SK-N-SH treated with all-trans-retinoic acid at 6 μM for 48 hours (cell line): ENCODE results near the gene RABGAP1L.
"Not testable (repeated sequence)": the region's sequence is repeated elsewhere in the genome, so short reads cannot be mapped to it uniquely, and the experiment has no call there.

Experiments
- ATAC-seq: fragments of 200-7000 bp; cut with Tn5 transposase; 3 replicates; pipeline ENCODE4 v1.9.1; 2020; ENCODE audit warnings: mild to moderate bottlenecking, moderate library complexity
- ARNTL ChIP-seq: fragments of 450-650 bp; formaldehyde crosslinking; IDR thresholded peaks from 2 replicates; pipeline ENCODE4 v1.5.0; 2020; ENCODE audit warnings: low read depth, mild to moderate bottlenecking, moderate library complexity, borderline replicate concordance
- BACH2 ChIP-seq: fragments of 250-450 bp; sonication (Bioruptor Pico); IDR thresholded peaks from 2 replicates; pipeline ENCODE4 v1.9.0; 2021; ENCODE audit warnings: mild to moderate bottlenecking, borderline replicate concordance
- CREB5 ChIP-seq: fragments of 250-450 bp; sonication (Bioruptor Pico); IDR thresholded peaks from 2 replicates; pipeline ENCODE4 v1.5.1; 2020; ENCODE audit warnings: low read depth, mild to moderate bottlenecking, moderate library complexity
- CSDC2 ChIP-seq: fragments of 250-450 bp; sonication (Bioruptor Pico); IDR thresholded peaks from 2 replicates; pipeline ENCODE4 v1.5.0; 2020; ENCODE audit warnings: mild to moderate bottlenecking, moderate library complexity
- CSRNP3 ChIP-seq: fragments of 250-450 bp; sonication (Bioruptor Pico); IDR thresholded peaks from 2 replicates; pipeline ENCODE4 v1.5.1; 2021; ENCODE audit warnings: mild to moderate bottlenecking, moderate library complexity
- ESRRG ChIP-seq: fragments of 250-450 bp; sonication (Bioruptor Pico); IDR thresholded peaks from 2 replicates; pipeline ENCODE4 v1.6.1; 2021; ENCODE audit warnings: mild to moderate bottlenecking
- GLIS3 ChIP-seq: fragments of 250-450 bp; sonication (Bioruptor Pico); IDR thresholded peaks from 2 replicates; pipeline ENCODE4 v1.5.0; 2020; ENCODE audit warnings: mild to moderate bottlenecking, moderate library complexity
- ISL1 ChIP-seq: fragments of 250-450 bp; sonication (Bioruptor Pico); IDR thresholded peaks from 2 replicates; pipeline ENCODE4 v2.1.2; 2022; ENCODE audit warnings: mild to moderate bottlenecking, moderate library complexity
- PATZ1 ChIP-seq: fragments of 250-450 bp; sonication (Bioruptor Pico); IDR thresholded peaks from 2 replicates; pipeline ENCODE4 v1.8.0; 2020; ENCODE audit warnings: mild to moderate bottlenecking, moderate library complexity, borderline replicate concordance
- POU6F1 ChIP-seq: fragments of 250-450 bp; sonication (Bioruptor Pico); IDR thresholded peaks from 2 replicates; pipeline ENCODE4 v1.8.0; 2021; ENCODE audit warnings: low read depth, mild to moderate bottlenecking, moderate library complexity, borderline replicate concordance
- PPARA ChIP-seq: fragments of 250-450 bp; sonication (Bioruptor Pico); IDR thresholded peaks from 2 replicates; pipeline ENCODE4 v1.5.0; 2020; ENCODE audit warnings: mild to moderate bottlenecking, borderline replicate concordance
- RARB ChIP-seq: fragments of 250-450 bp; sonication (Bioruptor Pico); IDR thresholded peaks from 2 replicates; pipeline ENCODE4 v1.8.0; 2021; ENCODE audit warnings: mild to moderate bottlenecking, moderate library complexity
- TOX ChIP-seq: fragments of 250-450 bp; sonication (Bioruptor Pico); IDR thresholded peaks from 2 replicates; pipeline ENCODE4 v1.8.0; 2021; ENCODE audit warnings: mild to moderate bottlenecking, moderate library complexity, borderline replicate concordance
- TSHZ2 ChIP-seq: fragments of 250-450 bp; sonication (Bioruptor Pico); IDR thresholded peaks from 2 replicates; pipeline ENCODE4 v1.5.0; 2020; ENCODE audit warnings: mild to moderate bottlenecking, moderate library complexity
- ZC3H10 ChIP-seq: fragments of 250-450 bp; sonication (Bioruptor Pico); IDR thresholded peaks from 2 replicates; pipeline ENCODE4 v1.5.1; 2021; ENCODE audit warnings: mild to moderate bottlenecking, moderate library complexity
- ZFP3 ChIP-seq: fragments of 250-450 bp; sonication (Bioruptor Pico); IDR thresholded peaks from 2 replicates; pipeline ENCODE4 v1.5.0; 2020; ENCODE audit warnings: mild to moderate bottlenecking, moderate library complexity
- ZFP30 ChIP-seq: fragments of 450-650 bp; formaldehyde crosslinking; IDR thresholded peaks from 2 replicates; pipeline ENCODE4 v1.5.0; 2022; ENCODE audit warnings: mild to moderate bottlenecking, moderate library complexity
- ZNF565 ChIP-seq: fragments of 450-650 bp; formaldehyde crosslinking; conservative IDR thresholded peaks from 2 replicates; pipeline ENCODE4 v1.5.0; 2020; ENCODE audit warnings: low read depth, mild to moderate bottlenecking, moderate library complexity
- ZNF8 ChIP-seq: fragments of 450-650 bp; formaldehyde crosslinking; IDR thresholded peaks from 2 replicates; pipeline ENCODE4 v1.5.0; 2020; ENCODE audit warnings: mild to moderate bottlenecking, moderate library complexity

Gene RABGAP1L

GRCh38 chr1:174136714-174137113, 22.6 kb upstream of the RABGAP1L start:
- no peak for TF ChIP-seq ZFP3 (CRISPR knock-in tag)
- no peak for TF ChIP-seq CSRNP3
- no peak for TF ChIP-seq ZNF565 (CRISPR knock-in tag)
- TF ChIP-seq CSDC2 (CRISPR knock-in tag) = no peak
- no peak for TF ChIP-seq ZFP30 (CRISPR knock-in tag)
- TF ChIP-seq ARNTL (CRISPR knock-in tag) = no peak
- no peak for TF ChIP-seq BACH2 (CRISPR knock-in tag)
- TF ChIP-seq ZNF8 (CRISPR knock-in tag) = no peak
- TF ChIP-seq TOX (CRISPR knock-in tag) = no peak
- TF ChIP-seq PATZ1 (CRISPR knock-in tag) = no peak
- no peak for TF ChIP-seq POU6F1
- no peak for TF ChIP-seq GLIS3 (CRISPR knock-in tag)
- TF ChIP-seq CREB5 (CRISPR knock-in tag) = no peak
- no peak for TF ChIP-seq ESRRG (CRISPR knock-in tag)
- no peak for TF ChIP-seq RARB
- TF ChIP-seq PPARA (CRISPR knock-in tag) = no peak
- TF ChIP-seq ZC3H10 (CRISPR knock-in tag) = no peak
- no peak for TF ChIP-seq TSHZ2
- ATAC-seq = no peak

- TF ChIP-seq ISL1 (CRISPR knock-in tag) (no peak), POU6F1 (no peak), PPARA (CRISPR knock-in tag) (no peak), TOX (CRISPR knock-in tag) (no peak)
- no peak for ATAC-seq
Measured at GRCh38 chr1:174142836-174143235, 16.5 kb upstream of the RABGAP1L start.

GRCh38 chr1:174143727-174144396, 15.5 kb upstream of the RABGAP1L start:
- not testable (repeated sequence) for ATAC-seq

- not testable (repeated sequence) for ATAC-seq
Measured at GRCh38 chr1:174144397-174144783, 14.9 kb upstream of the RABGAP1L start.
